Subcutaneous adipose tissue (tissue), 4 donors: ENCODE measurements around the gene INO80B. TPM values are rescaled to one million over a fixed set of nuclear protein-coding genes. Genes with fewer than 3 reads are reported as not detected.

Source experiments
- CTCF ChIP-seq: fragments of 450-650 bp; IDR thresholded peaks from one replicate; pipeline ENCODE4 v1.5.1; 2016; ENCODE audit warnings: low read depth, mild to moderate bottlenecking, control low read depth, antibody characterized with exemption, moderate library complexity
- total RNA-seq, 4 donors: library from RNA; depleted of rRNA; stranded (reverse); fragments of >200 nt; gene quantifications; one replicate each; pipeline ENCODE4 v1.1.0, GENCODE V29; 2016

Gene INO80B
- total RNA-seq, 4 donors from 2014 or later: 0.65 to 29.4 (median 12.4) TPM

GRCh38 chr2:74444498-74445318, 10.2 kb upstream of the INO80B start:
- no peak for TF ChIP-seq CTCF

- no peak for TF ChIP-seq CTCF
Measured at GRCh38 chr2:74447230-74447999, 7.5 kb upstream of the INO80B start.

GRCh38 chr2:74448771-74449170, 6.1 kb upstream of the INO80B start:
- no peak for TF ChIP-seq CTCF

- no peak for TF ChIP-seq CTCF
Measured at GRCh38 chr2:74450570-74451190, 4.2 kb upstream of the INO80B start.

GRCh38 chr2:74457129-74457548, 2.3 kb downstream of the INO80B start:
- no peak for TF ChIP-seq CTCF

- no peak for TF ChIP-seq CTCF
Measured at GRCh38 chr2:74457549-74458131, 2.8 kb downstream of the INO80B start.
